GM23338 (cell line): Measurements from ENCODE around the gene ARL15.

ENCODE experiments used
- CREB1 ChIP-seq: fragments of 250-450 bp; sonication (Bioruptor Pico); IDR thresholded peaks from 2 replicates; pipeline ENCODE4 v1.5.0; 2020; ENCODE audit warnings: low read depth, mild to moderate bottlenecking, moderate library complexity
- CTCF ChIP-seq, 2 experiments: fragments of 200-600 bp in 1 of 2; sonication (generic) in 1 of 2; conservative IDR thresholded peaks; 2 replicates each; pipeline versions ENCODE4 v1.5.1 to v1.6.1; 2016 to 2017; ENCODE audit warnings: antibody characterized with exemption in 2 of 2, low read depth in 2 of 2, mild to moderate bottlenecking in 2 of 2, moderate library complexity in 1 of 2

- TF ChIP-seq CTCF (conservative IDR thresholded peaks at IDR 0.05; ENCODE audit: low read depth in 2 of 2) (no peak), CREB1 (CRISPR knock-in tag) (no peak)
Measured at GRCh38 chr5:54109626-54110330, 200.6 kb downstream of the ARL15 start.
